ENCODE data around the gene ACRBP.
"Not testable (repeated sequence)": the region's sequence is repeated elsewhere in the genome, so short reads cannot be mapped to it uniquely, and the experiment has no call there.

ACRBP gene

GRCh38 chr12:6614513-6615172, 32.6 kb downstream of the ACRBP start:
- no peak for DNase-seq

- DNase-seq = peak; percentile 97
Measured at GRCh38 chr12:6613776-6614512, 33.3 kb downstream of the ACRBP start.

GRCh38 chr12:6613015-6613775, 34.0 kb downstream of the ACRBP start:
- peak; percentile 93 for DNase-seq

DNA sequence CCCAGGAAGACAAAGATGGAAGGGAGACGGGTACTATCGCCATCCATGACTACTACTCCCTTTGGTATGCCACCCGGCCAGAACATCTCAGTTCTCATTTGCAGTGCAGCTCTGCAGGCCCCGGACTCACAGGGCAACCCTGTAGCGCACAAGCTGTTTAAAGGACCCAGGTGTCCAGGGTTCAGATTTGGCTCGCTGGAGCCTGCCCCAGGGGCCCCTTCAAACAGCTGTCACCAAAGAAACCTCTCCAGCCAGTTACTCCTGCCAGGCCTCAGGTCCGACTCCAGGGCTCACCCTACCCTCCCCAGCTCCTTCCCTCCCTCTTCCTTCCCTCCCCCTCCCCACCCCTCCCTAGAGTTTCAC, 34.6 kb downstream of the ACRBP start:
- no peak for DNase-seq

GRCh38 chr12:6612247-6612646, 35.0 kb downstream of the ACRBP start:
- no peak for DNase-seq

GRCh38 chr12:6608592-6609281, 38.5 kb downstream of the ACRBP start:
- peak; percentile 28 for DNase-seq

DNA sequence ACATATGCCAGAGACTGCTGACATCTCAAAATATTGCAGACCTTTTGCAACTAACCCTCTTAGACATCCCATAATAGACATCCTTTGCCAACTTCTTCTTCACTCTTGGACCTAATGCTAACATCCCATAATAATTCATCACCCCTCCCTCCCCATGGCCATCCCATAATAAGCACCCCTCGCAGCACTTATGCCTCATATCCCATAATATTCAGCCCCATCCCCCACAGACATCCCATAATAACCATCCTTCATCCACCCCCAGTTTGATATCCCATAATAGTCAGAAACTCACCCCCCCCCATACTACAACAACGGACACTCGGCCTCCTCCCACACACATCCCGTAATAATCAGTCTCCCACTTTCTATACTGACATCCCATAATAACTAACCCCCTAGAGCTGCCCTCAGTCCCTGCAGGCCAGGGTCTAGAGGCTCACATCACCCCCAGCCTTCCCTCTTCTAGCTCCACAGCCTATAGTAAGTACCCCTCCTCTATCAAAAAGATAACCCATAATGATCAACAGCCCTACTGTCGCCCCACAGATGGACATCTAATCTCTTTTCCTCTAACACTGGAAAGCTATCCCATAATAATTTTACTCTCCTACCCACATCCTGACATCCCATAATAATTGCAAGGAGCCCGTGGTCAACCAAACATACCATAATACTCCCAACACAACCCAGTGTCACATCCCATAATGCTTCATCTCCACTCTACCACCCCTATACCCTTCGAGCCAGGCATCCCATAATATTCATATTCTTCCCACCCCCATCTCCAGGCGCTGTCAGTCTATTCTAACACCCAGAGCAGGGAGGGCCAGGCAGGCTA, 39.3 kb downstream of the ACRBP start:
- DNase-seq = peak; percentile 93

DNA sequence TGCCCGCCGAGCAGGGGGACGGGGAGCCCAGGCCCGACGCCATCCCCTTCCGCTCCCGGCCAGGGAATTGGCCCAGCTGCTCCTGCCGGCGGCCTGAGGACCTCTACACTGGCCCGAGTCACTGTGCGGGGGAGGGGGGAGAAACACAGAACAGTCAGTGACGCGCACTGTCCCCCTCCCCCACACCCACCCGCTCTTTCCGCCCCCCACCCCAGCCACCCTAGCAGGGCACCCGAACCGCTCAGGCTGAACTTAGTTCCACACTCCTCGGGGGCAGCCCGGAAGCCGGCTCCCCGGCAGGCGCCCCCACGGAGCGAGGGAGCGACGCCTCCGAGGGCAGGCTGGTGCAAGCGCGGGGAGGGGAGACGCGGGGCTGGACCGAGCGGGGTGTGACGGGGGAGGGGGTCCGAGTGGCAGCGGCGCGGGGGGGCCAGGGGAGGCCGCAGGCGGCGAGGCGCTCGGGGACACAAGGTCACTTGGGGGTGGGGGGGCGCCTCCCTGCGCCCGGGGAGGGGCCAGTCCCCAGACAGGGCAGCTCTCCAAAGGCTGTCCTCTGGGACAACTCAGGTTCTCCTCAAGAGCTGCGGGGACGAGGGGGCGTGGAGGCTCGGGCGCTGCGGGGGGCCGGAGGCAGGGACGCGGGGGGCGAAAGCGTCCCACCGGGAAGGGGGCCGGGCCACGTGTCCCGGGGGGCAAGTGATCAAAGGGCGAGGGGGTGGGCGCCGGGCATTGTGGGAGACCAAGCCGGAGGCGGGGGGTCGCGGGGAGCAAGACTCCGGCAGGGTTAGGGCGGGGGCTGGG, 40.7 kb downstream of the ACRBP start:
- DNase-seq = peak; percentile 5

DNA sequence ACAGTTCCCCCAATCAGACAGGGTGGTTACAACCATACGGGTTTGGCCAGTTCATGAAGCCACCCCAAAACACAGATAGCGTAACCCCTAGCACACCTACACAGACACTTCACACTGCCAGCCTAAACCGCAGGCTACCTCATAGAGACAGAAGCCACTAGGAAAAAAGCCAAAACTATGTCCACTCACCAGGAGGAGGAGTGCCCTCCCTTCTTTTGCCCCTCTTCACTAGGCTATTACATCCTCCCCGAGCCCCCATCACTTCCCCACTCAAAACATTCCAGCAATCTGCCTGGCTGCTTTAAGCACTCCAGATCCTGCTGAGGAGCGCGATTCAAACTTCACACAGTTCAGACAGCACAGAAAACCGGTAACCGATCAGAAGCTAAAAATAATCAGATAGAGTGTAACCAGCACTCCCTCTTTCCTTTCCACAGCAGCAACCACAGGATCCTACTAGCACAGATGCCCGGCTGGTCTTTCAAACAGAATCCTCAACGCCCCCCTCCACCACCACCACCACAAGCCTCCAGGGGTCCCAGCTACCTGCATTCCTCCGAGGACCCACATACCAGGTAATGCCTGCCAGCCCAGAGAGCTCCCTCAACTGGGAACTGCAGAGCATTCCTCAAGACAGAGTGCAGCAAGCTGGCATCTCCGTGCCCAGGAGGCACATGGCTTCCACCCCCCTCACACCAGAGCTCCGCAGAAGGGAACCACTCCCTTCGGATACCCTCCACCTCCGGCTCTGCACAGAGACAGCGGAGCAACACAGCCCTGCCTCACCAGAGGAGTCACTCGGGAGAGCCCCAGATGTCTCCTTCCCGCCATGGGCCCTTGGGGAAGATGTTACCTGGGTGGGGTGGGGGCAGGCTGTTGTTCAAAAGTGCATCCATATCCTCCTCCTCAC, 41.6 kb downstream of the ACRBP start:
- no peak for DNase-seq

DNA sequence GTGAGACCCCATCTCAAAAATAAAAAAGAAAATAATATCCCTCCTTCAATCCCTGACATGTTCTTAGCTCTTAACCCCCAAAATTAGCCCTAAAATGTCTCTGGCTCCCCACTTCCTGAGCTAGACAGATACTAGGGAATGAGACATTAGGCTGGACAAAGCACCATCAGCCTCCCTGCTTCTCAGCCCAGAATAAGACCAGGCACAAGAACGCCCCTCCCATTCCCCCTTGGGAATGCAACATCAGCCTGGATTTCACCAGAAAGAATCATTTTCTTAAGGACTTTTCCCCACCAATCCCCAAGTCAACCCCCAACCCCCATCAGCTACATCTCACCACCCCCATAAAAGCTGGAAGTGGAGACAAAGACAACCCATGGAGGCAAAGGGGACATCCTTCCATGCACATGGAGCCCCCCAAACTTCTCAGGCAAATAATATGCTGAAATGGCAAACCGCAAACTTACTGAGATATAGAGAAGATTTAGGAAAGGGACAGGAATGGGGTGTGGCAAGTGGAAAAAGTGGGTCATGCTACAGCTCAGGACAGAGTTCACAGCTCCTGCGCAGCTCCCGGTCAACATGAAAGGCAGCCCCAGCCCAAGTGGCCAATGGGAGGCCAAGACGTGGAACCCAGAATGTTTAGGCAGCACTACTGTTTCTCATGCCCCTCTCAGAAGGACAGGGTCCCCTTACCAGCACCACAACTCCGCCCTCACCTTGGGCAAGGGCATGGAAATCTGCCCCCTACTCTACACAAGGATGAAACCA, 42.8 kb downstream of the ACRBP start:
- no peak for DNase-seq

DNA sequence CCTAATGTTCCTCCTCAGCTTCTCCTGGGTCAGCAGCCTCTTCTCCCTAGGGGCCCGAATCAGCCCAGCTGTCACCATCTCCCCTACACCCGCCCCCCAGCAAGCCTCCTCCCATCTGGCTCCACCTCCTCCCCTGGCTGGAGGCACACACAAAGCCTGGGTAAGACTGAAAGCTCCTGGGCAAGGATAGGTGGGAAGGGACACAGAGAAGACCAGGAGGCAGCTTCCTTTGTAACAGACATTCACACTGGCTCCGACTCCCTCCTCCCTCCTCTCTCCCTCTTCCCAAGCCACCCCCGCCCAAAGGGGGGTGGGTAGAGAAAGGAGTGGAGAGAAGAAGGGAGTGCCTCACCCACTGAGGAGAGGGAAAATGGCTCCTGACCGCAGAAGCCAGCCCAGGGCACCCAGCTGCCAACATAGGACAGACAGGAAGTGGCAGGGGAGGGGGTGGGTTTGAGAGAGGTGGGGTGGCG, 44.1 kb downstream of the ACRBP start:
- no peak for DNase-seq

GRCh38 chr12:6602526-6602925, 44.7 kb downstream of the ACRBP start:
- no peak for DNase-seq

GRCh38 chr12:6595673-6596072, 51.6 kb downstream of the ACRBP start:
- not testable (repeated sequence) for DNase-seq

- no peak for DNase-seq
Measured at GRCh38 chr12:6592087-6592486, 55.1 kb downstream of the ACRBP start.
